Measurements from ENCODE around the gene BHLHA9.

The BHLHA9 gene

DNA sequence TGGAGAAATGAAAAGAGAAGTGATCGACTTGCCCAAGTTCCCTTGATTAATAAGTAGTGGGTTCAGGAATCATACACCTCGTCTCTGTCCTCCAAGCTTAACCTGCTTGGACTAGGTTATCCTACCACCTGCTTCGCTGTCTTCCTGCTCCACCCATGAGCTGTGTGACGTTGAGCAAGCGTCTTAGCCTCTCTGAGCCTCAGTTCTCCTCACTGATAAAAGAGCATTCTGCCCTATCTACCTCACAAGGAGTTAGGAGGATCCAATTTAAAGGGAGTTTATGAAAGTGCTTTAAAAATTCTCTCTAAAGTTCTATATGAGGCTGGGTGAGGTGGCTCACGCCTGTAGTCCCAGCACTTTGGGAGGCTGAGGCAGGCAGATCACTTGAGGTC is 9.5 kb upstream of the BHLHA9 start:
- no peak for TF ChIP-seq POLR2AphosphoS5 (IDR thresholded peaks at IDR 0.05; ENCODE audit: low read depth, low read length)
- no peak for TF ChIP-seq TAF1 (IDR thresholded peaks at IDR 0.05; ENCODE audit: borderline replicate concordance, insufficient read depth, low read length)
- no peak for TF ChIP-seq FOXP2 (optimal IDR thresholded peaks at IDR 0.05; ENCODE audit: borderline replicate concordance, extremely low read depth, extremely low read length, insufficient read depth)
- TF ChIP-seq SIN3A (IDR thresholded peaks at IDR 0.05; ENCODE audit: borderline replicate concordance, insufficient read depth, low read length), result no peak
- TF ChIP-seq, protein P1, sequence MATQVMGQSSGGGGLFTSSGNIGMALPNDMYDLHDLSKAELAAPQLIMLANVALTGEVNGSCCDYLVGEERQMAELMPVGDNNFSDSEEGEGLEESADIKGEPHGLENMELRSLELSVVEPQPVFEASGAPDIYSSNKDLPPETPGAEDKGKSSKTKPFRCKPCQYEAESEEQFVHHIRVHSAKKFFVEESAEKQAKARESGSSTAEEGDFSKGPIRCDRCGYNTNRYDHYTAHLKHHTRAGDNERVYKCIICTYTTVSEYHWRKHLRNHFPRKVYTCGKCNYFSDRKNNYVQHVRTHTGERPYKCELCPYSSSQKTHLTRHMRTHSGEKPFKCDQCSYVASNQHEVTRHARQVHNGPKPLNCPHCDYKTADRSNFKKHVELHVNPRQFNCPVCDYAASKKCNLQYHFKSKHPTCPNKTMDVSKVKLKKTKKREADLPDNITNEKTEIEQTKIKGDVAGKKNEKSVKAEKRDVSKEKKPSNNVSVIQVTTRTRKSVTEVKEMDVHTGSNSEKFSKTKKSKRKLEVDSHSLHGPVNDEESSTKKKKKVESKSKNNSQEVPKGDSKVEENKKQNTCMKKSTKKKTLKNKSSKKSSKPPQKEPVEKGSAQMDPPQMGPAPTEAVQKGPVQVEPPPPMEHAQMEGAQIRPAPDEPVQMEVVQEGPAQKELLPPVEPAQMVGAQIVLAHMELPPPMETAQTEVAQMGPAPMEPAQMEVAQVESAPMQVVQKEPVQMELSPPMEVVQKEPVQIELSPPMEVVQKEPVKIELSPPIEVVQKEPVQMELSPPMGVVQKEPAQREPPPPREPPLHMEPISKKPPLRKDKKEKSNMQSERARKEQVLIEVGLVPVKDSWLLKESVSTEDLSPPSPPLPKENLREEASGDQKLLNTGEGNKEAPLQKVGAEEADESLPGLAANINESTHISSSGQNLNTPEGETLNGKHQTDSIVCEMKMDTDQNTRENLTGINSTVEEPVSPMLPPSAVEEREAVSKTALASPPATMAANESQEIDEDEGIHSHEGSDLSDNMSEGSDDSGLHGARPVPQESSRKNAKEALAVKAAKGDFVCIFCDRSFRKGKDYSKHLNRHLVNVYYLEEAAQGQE (IDR thresholded peaks at IDR 0.05; ENCODE audit: insufficient read depth in 1 of 2, low read depth in 2 of 2, low read length in 2 of 2), result no peak

DNA sequence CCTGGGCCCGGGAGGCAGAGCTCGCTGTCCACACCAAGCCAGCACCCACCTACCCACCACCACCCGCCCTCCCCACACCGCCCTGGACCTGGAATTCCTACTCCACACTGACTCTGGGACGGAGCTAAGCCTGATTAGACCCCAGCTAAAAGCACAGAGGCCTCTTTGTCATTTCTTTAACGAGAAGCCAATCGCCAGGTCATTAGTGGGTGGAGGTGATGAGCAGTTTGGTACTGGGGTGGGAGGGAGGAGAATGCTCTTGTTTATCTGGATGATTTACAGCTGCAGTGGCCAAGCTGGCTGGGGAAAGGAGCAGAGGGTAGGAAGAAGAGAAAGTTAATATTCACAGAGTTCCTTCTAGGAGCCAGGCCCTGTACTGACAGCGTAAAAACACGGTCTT is 6.0 kb upstream of the BHLHA9 start:
- TF ChIP-seq TAF1 (IDR thresholded peaks at IDR 0.05; ENCODE audit: borderline replicate concordance, insufficient read depth, low read length) (no peak), SIN3A (IDR thresholded peaks at IDR 0.05; ENCODE audit: borderline replicate concordance, insufficient read depth, low read length) (no peak), POLR2AphosphoS5 (IDR thresholded peaks at IDR 0.05; ENCODE audit: low read depth, low read length) (no peak), FOXP2 (optimal IDR thresholded peaks at IDR 0.05; ENCODE audit: borderline replicate concordance, extremely low read depth, extremely low read length, insufficient read depth) (no peak)
- TF ChIP-seq, protein P1 (IDR thresholded peaks at IDR 0.05; ENCODE audit: insufficient read depth in 1 of 2, low read depth in 2 of 2, low read length in 2 of 2), result no peak

DNA sequence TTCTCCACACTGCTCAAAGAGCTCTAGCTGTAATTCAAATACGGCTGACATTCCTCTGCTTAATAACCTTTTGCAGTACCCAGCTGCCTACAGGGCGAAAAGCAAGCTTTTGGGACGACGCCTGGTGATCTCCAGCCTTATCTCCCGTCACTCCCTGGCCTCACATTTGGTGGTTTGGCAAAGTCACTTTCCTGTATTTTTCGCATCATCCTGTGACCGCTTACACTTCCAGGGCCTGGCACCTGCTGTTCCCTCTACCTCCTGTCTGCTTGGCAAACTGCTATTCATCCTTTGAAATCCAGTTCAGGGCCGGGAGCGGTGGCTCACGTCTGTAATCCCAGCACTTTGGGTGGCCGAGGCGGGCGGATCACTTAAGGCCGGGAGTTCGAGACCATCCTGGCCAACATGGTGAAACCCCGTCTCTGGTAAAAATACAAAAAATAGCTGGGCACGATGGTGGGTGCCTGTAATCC is 2.7 kb upstream of the BHLHA9 start:
- TF ChIP-seq TAF1 (IDR thresholded peaks at IDR 0.05; ENCODE audit: borderline replicate concordance, insufficient read depth, low read length), result no peak
- no peak for TF ChIP-seq FOXP2 (optimal IDR thresholded peaks at IDR 0.05; ENCODE audit: borderline replicate concordance, extremely low read depth, extremely low read length, insufficient read depth)
- no peak for TF ChIP-seq SIN3A (IDR thresholded peaks at IDR 0.05; ENCODE audit: borderline replicate concordance, insufficient read depth, low read length)
- TF ChIP-seq, protein P1 (IDR thresholded peaks at IDR 0.05; ENCODE audit: insufficient read depth in 1 of 2, low read depth in 2 of 2, low read length in 2 of 2), result no peak
- TF ChIP-seq POLR2AphosphoS5 (IDR thresholded peaks at IDR 0.05; ENCODE audit: low read depth, low read length), result no peak

DNA sequence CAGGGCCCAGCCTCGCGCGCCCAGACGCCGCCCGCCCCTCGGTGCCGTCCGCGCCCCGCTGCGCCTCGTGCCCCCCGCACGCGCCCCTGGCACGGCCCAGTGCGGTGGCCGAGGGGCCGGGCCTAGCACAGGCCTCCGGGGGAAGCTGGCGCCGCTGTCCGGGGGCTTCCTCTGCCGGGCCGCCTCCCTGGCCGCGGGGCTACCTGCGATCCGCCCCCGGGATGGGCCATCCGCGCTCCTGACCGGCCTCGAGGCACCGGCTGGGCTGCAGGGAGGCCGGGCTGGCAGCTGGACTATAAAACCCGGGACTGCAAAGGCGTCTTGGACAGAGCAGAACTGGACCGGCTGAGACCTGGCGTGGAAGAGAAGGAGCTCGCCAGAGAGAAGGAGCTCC is 783 bp downstream of the BHLHA9 start:
- TF ChIP-seq SIN3A (IDR thresholded peaks at IDR 0.05; ENCODE audit: borderline replicate concordance, insufficient read depth, low read length) (no peak), FOXP2 (optimal IDR thresholded peaks at IDR 0.05; ENCODE audit: borderline replicate concordance, extremely low read depth, extremely low read length, insufficient read depth) (no peak), TAF1 (IDR thresholded peaks at IDR 0.05; ENCODE audit: borderline replicate concordance, insufficient read depth, low read length) (no peak), POLR2AphosphoS5 (IDR thresholded peaks at IDR 0.05; ENCODE audit: low read depth, low read length) (no peak)
- TF ChIP-seq, protein P1 (IDR thresholded peaks at IDR 0.05; ENCODE audit: insufficient read depth in 1 of 2, low read depth in 2 of 2, low read length in 2 of 2), result no peak

DNA sequence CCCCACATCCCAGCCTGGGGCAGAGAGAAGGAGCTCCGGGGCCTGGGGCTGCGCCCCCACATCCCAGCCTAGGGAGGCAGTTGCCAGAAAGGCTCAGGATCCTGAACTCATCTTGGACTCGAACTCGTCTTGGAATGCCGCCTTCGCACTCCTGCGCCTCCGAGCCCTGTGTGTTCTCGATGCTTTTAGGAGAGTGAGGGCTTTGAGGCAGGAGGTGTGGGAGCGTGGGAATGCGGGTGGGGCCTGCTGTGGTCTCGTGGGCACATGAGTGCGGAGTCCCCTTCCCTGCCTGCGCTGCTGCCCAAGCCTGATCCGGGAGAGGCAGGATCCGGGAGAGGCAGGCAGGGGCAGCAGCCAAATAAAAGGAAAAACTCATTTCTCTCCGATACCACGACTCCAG is 1.2 kb downstream of the BHLHA9 start:
- TF ChIP-seq FOXP2 (optimal IDR thresholded peaks at IDR 0.05; ENCODE audit: borderline replicate concordance, extremely low read depth, extremely low read length, insufficient read depth) (no peak), SIN3A (IDR thresholded peaks at IDR 0.05; ENCODE audit: borderline replicate concordance, insufficient read depth, low read length) (no peak), POLR2AphosphoS5 (IDR thresholded peaks at IDR 0.05; ENCODE audit: low read depth, low read length) (no peak), TAF1 (IDR thresholded peaks at IDR 0.05; ENCODE audit: borderline replicate concordance, insufficient read depth, low read length) (no peak)
- TF ChIP-seq, protein P1 (IDR thresholded peaks at IDR 0.05; ENCODE audit: insufficient read depth in 1 of 2, low read depth in 2 of 2, low read length in 2 of 2), result no peak
